GM21526 (cell line): ENCODE data around the gene PARPBP.
"Not testable (repeated sequence)": the region's sequence is repeated elsewhere in the genome, so short reads cannot be mapped to it uniquely, and the experiment has no call there.

Source experiments
- ATAC-seq: cut with Tn5 transposase; IDR thresholded peaks from one replicate; pipeline ENCODE4 v1.9.1; 2021; ENCODE audit warnings: moderate library complexity; ENCODE audit not compliant: unreplicated experiment, low FRiP score

PARPBP gene

GRCh38 chr12:102119674-102120563, at the start of gene PARPBP, which contains the start of gene NUP37:
TSS of gene PARPBP (plus strand) at chr12:102120183. CDS start at chr12:102123889, 3,706 bp downstream.
TSS of gene NUP37 (minus strand) at chr12:102120114. CDS start at chr12:102118518, 1,596 bp downstream.
- peak; percentile 94 for ATAC-seq

- ATAC-seq, result not testable (repeated sequence)
Measured at GRCh38 chr12:102072092-102072491, 47.9 kb upstream of the PARPBP start.

DNA sequence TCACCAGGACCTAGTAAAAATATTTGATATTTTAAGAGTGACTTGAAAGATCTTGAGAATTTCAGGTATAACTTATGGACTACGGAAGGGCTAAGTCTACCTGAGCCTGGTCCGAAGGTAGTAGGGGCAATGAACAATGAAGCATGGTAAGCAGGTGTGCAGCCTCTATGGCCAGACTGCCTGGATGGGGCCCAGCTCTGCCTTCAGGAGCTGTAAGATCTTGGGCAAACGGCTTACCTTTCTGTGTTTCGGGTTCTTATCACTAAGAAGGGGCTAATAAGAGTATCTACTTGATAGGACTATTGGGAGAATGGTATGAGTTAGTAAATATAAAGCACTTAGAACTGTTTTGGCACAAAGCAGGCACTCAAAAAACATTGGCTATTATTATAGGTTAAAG, 39.1 kb upstream of the PARPBP start:
- ATAC-seq, result no peak

DNA sequence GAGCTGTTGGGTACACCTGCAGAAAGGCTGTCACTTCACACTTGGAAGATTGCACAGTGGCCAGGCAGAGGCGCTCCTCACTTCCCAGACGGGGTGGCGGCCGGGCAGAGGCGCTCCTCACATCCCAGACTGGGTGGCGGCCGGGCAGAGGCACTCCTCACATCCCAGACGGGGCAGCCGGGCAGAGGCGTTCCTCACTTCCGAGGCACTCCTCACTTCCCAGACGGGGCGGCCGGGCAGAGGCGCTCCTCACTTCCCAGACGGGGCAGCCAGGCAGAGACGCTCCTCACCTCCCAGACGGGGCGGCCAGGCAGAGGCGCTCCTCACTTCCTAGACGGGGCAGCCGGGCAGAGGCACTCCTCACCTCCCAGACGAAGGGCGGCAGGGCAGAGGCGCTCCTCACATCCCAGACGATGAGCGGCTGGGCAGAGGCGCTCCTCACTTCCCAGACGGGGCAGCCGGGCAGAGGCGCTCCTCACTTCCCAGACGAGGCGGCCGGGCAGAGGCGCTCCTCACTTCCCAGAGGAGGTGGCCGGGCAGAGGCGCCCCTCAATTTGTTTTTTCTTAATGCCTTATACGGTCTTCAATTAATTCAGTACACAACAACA, 30.7 kb upstream of the PARPBP start:
- ATAC-seq, result not testable (repeated sequence)

GRCh38 chr12:102093319-102093718, 26.7 kb upstream of the PARPBP start:
- ATAC-seq, result no peak

DNA sequence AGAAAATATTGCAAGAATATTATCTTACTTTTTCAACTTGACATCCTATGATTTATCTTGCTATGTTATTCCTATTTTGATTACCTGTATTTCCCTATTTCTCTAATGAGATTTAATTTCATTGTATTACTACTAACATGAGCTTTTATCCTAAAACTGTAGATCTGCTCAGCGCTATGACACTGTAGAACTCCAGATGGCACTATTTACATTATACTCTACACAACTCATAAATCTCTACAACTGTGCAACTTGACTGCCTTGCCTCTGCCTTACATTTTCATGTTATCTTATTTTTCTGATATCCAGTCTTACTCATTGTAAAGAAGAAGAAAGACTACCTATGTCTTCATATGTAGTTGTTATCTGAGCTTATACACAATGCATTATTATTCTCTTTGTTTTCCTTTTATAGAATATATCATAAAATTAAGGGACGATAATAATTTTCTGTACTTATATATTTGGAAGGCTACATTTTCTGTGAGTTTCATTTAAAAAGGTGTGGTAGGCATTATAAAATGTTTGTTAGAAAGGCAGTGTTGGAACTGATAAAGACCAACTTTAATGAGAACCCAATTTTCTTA, 24.2 kb upstream of the PARPBP start:
- no peak for ATAC-seq

GRCh38 chr12:102096855-102097254, 23.1 kb upstream of the PARPBP start:
- ATAC-seq, result no peak

- no peak for ATAC-seq
Measured at GRCh38 chr12:102106905-102107304, 13.1 kb upstream of the PARPBP start.

- no peak for ATAC-seq
Measured at GRCh38 chr12:102107970-102108369, 12.0 kb upstream of the PARPBP start.

DNA sequence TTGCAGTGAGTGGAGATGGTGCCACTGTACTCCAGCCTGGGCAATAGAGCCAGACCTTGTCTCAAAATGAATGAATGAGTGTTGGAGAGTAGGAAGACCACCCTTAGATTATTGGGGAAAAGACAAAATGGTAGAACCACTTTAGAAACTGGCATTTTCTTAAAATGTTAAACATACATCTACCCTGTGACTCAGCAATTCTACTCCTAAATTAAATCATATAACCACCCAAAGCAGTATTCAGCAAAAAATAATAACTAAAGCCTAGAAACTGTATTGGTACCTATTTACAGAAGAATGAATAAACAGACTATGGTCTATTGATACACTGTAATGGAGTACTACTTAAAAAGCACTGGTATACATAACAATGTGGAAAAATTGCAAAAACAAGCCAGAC, 9.2 kb upstream of the PARPBP start:
- no peak for ATAC-seq

GRCh38 chr12:102114212-102114611, 5.8 kb upstream of the PARPBP start:
- no peak for ATAC-seq

- ATAC-seq, result no peak
Measured at GRCh38 chr12:102116392-102116791, 3.6 kb upstream of the PARPBP start.

- no peak for ATAC-seq
Measured at GRCh38 chr12:102118874-102119273, 1.1 kb upstream of the PARPBP start.

- ATAC-seq, result no peak
Measured at GRCh38 chr12:102120564-102120873, 536 bp downstream of the PARPBP start.

DNA sequence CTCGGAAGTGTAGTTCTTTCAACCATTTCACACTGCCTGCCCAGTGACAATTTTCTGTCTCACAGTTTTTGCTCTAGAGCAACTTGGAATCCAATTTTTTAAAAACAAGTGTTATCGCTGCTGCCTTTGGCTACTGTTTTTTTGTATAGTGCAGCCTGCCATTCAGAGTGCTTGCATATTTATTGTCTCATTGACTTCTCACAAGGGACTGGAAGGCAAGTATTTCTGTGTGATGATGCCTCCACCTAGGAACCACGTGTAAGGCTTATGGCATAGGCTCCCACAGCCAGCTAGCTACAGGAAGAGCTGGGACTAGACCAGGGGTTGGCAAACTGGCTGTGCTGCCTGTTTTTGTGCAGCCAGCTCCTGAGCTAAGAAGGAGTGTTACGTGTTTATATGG, 903 bp downstream of the PARPBP start:
- no peak for ATAC-seq

DNA sequence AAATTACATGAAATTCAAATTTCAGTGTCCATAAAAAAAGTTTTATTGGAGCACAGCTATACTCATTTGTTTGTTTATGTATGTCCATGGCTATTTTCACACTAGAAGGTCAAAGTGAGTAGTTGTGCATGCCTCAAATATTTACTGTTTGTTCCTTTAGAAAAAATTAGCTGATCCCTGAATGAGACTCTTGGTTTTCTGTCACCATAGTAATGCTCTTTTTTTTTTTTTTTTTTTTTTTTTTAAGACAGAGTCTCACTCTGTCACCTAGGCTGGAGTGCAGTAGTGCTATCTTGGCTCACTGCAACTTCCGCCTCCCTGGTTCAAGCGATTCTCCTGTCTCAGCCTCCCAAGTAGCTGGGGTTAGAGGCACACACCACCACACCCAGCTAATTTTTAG, 1.3 kb downstream of the PARPBP start:
- not testable (repeated sequence) for ATAC-seq

- not testable (repeated sequence) for ATAC-seq
Measured at GRCh38 chr12:102130720-102131119, 10.7 kb downstream of the PARPBP start.

DNA sequence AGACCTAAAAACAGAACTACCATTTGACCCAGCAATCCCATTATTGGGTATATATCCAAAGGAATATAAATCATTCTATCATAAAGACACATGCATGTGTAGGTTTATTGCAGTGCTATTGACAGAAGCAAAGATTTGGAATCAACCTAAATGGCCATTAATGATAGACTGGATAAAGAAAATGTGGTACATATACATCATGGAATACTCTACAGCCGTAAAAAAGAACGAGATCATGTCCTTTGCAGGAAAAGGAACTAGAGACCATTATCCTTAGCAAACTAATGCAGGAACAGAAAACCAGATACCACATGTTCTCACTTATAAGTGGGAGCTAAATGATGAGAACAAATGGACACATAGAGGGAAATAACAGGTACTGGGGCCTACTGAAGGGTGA, 11.5 kb downstream of the PARPBP start:
- not testable (repeated sequence) for ATAC-seq

DNA sequence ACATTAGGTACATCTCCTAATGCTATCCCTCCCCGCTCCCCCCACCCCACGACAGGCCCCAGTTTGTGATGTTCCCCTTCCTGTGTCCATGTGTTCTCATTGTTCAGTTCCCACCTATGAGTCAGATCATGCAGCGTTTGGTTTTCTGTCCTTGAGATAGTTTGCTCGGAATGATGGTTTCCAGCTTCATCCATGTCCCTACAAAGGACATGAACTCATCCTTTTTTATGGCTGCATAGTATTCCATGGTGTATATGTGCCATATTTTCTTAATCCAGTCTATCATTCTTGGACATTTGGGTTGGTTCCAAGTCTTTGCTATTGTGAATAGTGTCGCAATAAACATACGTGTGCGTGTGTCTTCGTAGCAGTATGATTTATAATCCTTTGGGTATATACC, 17.6 kb downstream of the PARPBP start:
- ATAC-seq, result not testable (repeated sequence)

- ATAC-seq, result not testable (repeated sequence)
Measured at GRCh38 chr12:102142866-102143373, 22.9 kb downstream of the PARPBP start.

- no peak for ATAC-seq
Measured at GRCh38 chr12:102144221-102144620, 24.2 kb downstream of the PARPBP start.
